Diencephalon (tissue), 1 donor: ENCODE results near the gene GLI2. TPM values are rescaled to one million over a fixed set of nuclear protein-coding genes. Genes with fewer than 3 reads are reported as not detected.

Experiments used
- total RNA-seq: library from RNA; depleted of rRNA; stranded (reverse); fragments of >200 nt; gene quantifications from one replicate; pipeline ENCODE4 v1.2.3, GENCODE V29; 2014

The GLI2 gene
- 1.2 TPM for total RNA-seq

DNA sequence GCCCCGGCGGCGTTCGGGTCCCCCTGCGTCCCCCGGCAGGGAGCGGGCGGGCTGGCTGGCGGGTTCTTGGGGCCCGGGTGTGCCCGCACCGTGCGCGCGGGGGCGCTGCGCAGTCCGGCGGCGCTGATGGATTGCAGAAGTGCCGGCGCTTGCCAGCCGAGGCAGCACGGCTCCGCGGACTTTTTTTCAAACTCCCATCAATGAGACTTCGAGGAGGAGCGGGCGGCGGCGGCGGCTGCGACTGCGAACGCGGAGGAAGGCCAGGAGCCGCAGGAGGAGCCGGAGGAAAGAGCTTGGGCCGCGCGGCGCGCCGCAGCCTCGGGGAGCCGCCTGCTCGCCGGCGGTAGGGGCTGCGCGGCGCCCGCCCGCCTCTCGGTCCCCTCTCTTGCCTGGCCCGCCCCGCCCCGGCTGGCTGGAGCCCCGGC is at the start of gene GLI2:
GLI2 (plus strand) TSS at position 123 of the 425 bp plus-strand sequence. CDS start 61,453 bp downstream, outside the sequence.

